Measurements from ENCODE around the gene LETM1. TPM values are rescaled to one million over a fixed set of nuclear protein-coding genes. Genes with fewer than 3 reads are reported as not detected.

LETM1 gene
- total RNA-seq, 1 donor from 2014 or later = 109 TPM

- H3K36me3 ChIP-seq (ENCODE audit: control insufficient read depth, insufficient read depth, low read length) = peaks cover 54% of the 10 kb centered on the region
- H3K27me3 ChIP-seq (ENCODE audit: control insufficient read depth, insufficient read depth, low read length) = no peaks in the 10 kb centered on the region
- TF ChIP-seq, protein P1, sequence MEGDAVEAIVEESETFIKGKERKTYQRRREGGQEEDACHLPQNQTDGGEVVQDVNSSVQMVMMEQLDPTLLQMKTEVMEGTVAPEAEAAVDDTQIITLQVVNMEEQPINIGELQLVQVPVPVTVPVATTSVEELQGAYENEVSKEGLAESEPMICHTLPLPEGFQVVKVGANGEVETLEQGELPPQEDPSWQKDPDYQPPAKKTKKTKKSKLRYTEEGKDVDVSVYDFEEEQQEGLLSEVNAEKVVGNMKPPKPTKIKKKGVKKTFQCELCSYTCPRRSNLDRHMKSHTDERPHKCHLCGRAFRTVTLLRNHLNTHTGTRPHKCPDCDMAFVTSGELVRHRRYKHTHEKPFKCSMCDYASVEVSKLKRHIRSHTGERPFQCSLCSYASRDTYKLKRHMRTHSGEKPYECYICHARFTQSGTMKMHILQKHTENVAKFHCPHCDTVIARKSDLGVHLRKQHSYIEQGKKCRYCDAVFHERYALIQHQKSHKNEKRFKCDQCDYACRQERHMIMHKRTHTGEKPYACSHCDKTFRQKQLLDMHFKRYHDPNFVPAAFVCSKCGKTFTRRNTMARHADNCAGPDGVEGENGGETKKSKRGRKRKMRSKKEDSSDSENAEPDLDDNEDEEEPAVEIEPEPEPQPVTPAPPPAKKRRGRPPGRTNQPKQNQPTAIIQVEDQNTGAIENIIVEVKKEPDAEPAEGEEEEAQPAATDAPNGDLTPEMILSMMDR (IDR thresholded peaks at IDR 0.05; ENCODE audit: insufficient read depth, low read length, severe bottlenecking) = no peak
- no peak overlapping the region for H3K4me3 ChIP-seq (ENCODE audit: low read depth, low read length)
- DNase-seq (ENCODE audit: low read depth) (no peak), FAIRE-seq (no peak)
These were observed 33.1 kb downstream of the LETM1 start for GRCh38 chr4:1822568-1823544.

GRCh38 chr4:1821679-1822567, 34.0 kb downstream of the LETM1 start:
- Histone ChIP-seq H3K4me3 (ENCODE audit: low read depth, low read length) (no peak overlapping the region), H3K27me3 (ENCODE audit: control insufficient read depth, insufficient read depth, low read length) (no peaks in the 10 kb centered on the region), H3K36me3 (ENCODE audit: control insufficient read depth, insufficient read depth, low read length) (peaks cover 53% of the 10 kb centered on the region)
- TF ChIP-seq, protein P1 (IDR thresholded peaks at IDR 0.05; ENCODE audit: insufficient read depth, low read length, severe bottlenecking) = no peak
- DNase-seq (ENCODE audit: low read depth) = no peak
- no peak for FAIRE-seq

- H3K36me3 ChIP-seq (ENCODE audit: control insufficient read depth, insufficient read depth, low read length) = peaks cover 53% of the 10 kb centered on the region
- no peak for FAIRE-seq
- TF ChIP-seq, protein P1 (IDR thresholded peaks at IDR 0.05; ENCODE audit: insufficient read depth, low read length, severe bottlenecking) = no peak
These were observed 36.1 kb downstream of the LETM1 start for GRCh38 chr4:1819816-1820215.

DNA sequence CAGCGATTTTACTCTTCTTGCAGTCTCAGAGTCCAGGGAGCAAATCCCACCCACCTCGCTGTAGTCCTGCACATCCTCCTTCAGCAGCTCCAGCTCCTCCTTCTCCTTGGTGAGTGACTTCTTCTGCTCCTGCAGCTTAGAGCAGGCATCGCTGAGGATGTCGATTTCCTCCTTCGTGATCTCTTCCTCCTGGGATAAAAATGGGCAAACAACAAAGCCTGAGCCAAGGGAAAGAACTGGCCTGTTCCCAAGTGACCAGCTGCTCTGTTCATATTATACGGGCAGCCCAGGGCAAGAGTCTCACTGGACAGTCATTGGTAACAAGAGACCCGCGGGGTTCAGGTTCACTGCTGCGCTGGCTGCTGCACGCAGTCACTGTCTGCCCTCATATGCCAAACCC, 36.7 kb downstream of the LETM1 start:
- Histone ChIP-seq H3K36me3 (ENCODE audit: control insufficient read depth, insufficient read depth, low read length) (peaks cover 52% of the 10 kb centered on the region), H3K27me3 (ENCODE audit: control insufficient read depth, insufficient read depth, low read length) (no peaks in the 10 kb centered on the region), H3K4me3 (ENCODE audit: low read depth, low read length) (no peak overlapping the region)
- FAIRE-seq (peak; percentile 47), DNase-seq (ENCODE audit: low read depth) (no peak)
- TF ChIP-seq, protein P1 (IDR thresholded peaks at IDR 0.05; ENCODE audit: insufficient read depth, low read length, severe bottlenecking) = no peak

More at GRCh38 chr4:1819816-1820215, 36.1 kb downstream of the LETM1 start:
- DNase-seq (ENCODE audit: low read depth) = no peak
- no peaks in the 10 kb centered on the region for H3K27me3 ChIP-seq (ENCODE audit: control insufficient read depth, insufficient read depth, low read length)
- no peak overlapping the region for H3K4me3 ChIP-seq (ENCODE audit: low read depth, low read length)

- FAIRE-seq (no peak), DNase-seq (ENCODE audit: low read depth) (no peak)
- Histone ChIP-seq H3K27me3 (ENCODE audit: control insufficient read depth, insufficient read depth, low read length) (no peaks in the 10 kb centered on the region), H3K36me3 (ENCODE audit: control insufficient read depth, insufficient read depth, low read length) (peaks cover 31% of the 10 kb centered on the region), H3K4me3 (ENCODE audit: low read depth, low read length) (no peak overlapping the region)
- TF ChIP-seq, protein P1 (IDR thresholded peaks at IDR 0.05; ENCODE audit: insufficient read depth, low read length, severe bottlenecking) = no peak
These were observed 39.7 kb downstream of the LETM1 start for GRCh38 chr4:1815997-1816860.
